ENCODE data around the gene TMEM40.
"Not testable (repeated sequence)": the region's sequence is repeated elsewhere in the genome, so short reads cannot be mapped to it uniquely, and the experiment has no call there.

TMEM40 gene

GRCh38 chr3:12750223-12750622, 8.8 kb downstream of the TMEM40 start:
- DNase-seq: peak in 1 of 3 experiments; percentile 2

DNA sequence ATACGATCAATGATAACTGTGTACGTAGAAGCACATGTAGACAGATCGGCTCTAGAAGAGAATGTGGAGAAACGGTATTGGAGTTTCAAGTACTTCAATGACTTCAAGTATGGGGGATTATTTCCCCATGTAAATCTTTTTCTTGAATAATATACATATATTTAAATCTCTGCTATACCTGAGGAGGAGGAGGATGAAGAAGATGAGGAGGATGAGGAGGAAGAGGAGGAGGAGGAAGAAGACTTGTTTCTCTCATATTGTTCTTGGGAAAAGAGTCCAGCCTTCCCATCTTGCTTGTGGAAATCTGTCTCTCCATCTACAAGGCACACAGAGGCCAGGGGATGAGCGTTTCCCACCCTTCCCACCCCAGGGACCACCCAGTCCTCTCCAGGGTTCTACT, 10.6 kb downstream of the TMEM40 start:
- no peak for DNase-seq

DNA sequence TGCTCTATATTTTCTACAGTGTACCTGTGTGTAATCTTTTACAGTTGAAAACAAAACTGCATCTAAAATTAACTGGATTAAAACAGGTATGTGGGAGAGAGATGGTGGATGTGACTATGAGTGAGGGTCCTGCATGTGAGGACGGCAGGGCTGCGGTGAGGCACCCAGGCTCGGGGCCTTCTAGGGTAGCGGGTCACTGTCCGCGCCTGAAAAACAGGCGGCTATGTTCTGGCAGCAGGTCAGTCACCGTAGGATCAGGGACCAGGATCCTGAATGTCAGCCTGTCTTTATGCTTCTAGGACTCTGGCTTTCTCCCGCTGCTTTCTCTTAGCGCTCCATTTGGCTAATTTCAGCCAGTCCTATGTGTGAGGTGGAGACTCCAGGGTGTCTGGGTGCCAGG, 12.6 kb downstream of the TMEM40 start:
- DNase-seq: no peak

DNA sequence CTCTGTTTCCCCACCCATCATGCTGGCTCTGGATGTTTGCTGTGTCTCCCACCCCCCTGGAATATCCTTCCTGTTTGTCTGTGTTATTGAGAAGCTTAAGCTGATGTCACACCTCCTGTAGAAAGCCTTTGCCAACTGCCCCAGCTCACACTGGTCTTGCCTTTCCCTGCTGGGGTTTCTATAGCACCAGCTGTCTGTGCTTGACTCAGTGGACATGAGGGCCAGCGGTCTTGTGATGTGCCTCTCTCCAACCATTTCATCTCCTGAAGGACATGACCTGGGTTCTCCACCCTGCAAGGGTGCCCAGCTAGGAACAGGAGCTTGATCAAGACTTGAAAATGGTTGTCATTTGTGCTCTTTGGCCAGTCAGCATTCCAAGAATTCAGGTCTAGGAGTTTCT, 14.7 kb downstream of the TMEM40 start:
- no peak for DNase-seq

DNA sequence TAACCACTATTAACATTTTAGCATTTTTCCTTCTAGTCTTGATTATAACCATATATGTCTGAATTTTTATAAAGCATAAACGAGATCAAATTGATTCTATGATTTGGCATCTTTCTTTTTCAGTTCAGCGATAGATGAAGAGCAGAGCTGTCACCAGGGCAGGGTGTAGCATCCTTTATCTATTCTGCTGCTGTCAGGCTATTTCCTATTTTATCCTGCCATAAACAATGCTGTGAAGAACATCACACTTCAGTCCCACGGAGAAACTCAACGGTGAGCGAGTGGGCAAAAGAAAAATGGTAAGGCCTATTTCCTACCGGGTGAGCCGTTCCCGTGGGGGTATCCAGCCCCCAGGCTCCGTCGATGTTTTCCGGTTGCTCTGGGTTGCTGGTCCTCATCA, 15.5 kb downstream of the TMEM40 start:
- no peak for DNase-seq

GRCh38 chr3:12742330-12743107, 16.5 kb downstream of the TMEM40 start:
- no peak for DNase-seq

DNA sequence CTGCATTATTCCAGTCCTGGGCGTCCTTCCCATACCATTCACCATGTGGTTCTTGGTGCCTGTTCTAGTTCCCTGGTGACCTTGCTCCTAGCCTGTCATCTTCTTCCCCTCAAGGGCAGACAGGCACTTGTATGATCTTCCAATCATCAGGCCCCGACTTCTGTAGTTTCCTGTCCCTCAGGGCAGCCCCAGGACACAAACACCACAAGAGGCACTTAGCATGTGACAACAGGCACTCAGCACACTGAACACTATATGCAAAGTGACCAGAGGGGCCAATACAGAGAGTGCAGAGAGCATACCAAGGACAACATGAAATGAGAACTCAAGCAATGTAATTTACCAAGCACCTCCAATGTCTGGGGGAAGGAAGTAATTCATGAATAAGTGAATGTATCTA, 17.9 kb downstream of the TMEM40 start:
- DNase-seq: peak in 1 of 3 experiments; percentile 30

- no peak for DNase-seq
These were observed 21.2 kb downstream of the TMEM40 start for GRCh38 chr3:12737833-12738232.

GRCh38 chr3:12737319-12737718, 21.7 kb downstream of the TMEM40 start:
- DNase-seq: no peak

GRCh38 chr3:12734960-12735359, 24.1 kb downstream of the TMEM40 start:
- DNase-seq: no peak

GRCh38 chr3:12733566-12733965, 25.5 kb downstream of the TMEM40 start:
- no peak for DNase-seq

- no peak for DNase-seq
These were observed 28.4 kb downstream of the TMEM40 start for GRCh38 chr3:12730506-12731242.

DNA sequence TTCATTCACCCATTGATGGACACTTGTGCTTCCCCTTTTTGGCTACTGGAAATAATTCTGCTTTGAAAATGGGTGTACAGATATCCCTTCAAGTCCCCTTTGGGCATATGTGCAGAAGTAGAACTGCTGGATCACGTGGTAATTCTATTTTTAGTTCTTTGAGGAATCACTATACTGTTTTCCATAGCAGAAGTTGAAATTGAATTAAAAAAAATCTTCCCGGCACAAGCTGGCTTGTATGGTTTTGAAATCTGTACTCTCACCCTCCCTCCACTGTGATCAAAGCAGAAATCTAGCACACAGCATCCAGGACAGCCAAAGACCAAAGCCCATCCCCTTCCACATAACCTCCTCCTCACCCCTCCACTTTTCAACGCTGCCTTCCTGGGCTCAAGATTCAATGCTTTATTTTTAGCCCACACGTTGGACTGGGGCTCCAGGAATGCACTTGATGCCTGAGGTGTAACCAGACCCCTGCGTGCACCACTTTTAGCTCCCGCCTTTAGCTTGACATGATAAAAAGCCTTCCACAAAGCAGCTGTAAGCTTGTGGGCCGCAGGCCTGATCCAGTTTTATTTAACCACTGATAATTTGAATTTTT, 29.9 kb downstream of the TMEM40 start:
- DNase-seq: peak in 1 of 3 experiments; percentile 67

DNA sequence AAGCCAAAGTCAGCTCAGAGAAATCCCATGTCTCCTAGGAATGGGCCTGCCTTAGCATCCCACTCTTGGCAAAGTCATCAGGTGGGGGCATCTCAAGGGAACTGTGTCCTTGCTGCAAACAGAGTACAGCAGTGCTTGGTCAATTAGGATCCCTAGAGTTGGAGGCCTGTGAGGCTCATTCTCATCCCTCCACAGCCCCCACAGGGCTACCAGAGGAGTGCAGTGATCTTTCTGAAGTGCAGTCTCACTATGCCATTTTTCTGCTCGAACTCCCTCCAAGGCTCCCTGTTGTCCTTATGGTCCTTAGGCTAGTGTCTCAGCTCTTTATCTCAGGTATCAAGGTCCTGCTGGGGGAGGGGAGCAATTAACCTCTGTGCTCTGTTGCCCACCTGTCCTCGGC, 31.1 kb downstream of the TMEM40 start:
- DNase-seq: no peak

DNA sequence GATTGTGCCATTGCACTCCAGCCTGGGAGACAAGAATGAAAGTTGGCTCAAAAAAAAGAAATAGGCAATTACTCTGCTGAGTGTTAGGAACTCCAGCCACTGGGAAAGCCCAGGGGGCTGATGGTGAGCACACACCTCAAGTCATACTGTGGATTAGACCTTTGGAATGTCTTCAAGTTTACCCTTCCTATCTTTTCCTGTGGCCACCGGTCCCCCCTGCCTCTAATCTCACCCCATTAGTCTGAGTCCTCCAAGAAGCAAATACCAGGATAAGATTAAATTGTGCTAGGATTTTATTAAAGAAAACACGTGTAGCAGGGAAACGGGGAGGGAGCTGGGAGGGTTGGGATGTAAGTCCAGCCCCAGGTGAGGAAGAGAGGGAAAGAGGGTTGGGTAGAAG, 31.6 kb downstream of the TMEM40 start:
- no peak for DNase-seq

DNA sequence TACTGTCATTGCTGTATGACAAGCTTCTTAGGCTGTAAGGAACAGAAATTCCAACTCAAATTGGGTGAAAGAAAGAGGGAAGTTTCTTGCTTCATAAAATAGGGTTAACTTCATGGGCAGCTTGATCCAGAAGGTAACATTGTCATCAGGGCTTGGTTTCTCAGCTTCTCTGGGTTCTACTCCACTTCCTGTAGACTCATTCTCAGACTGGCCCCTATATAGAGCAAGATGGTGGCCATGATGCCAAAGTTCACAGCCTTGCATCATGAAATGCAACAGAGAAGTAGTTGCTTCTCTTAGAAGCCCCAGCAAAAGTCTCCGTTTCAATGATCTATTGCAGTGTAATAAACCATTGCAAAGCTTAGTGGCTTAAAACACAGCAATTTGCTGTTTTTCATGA, 33.6 kb downstream of the TMEM40 start:
- no peak for DNase-seq

DNA sequence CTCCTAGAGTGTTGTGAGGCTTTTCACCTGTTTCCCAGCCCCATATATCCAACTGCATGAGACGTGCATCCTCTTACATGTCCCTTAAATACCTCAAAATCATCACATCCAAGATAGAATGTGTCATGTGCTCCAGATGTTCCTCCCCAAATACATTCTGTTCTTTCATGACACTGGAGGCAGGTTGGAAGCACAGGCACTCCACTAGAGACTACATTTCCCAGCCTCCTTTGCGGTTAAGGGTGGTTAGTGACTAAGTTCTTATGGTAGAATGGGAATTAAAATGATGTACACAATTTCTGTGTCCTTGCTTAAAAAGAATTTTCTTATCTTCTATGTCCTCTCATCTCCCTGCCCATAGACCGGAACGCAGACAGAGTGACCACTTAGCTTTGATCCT, 34.3 kb downstream of the TMEM40 start:
- DNase-seq: no peak

GRCh38 chr3:12723362-12723761, 35.7 kb downstream of the TMEM40 start:
- DNase-seq: not testable (repeated sequence)

DNA sequence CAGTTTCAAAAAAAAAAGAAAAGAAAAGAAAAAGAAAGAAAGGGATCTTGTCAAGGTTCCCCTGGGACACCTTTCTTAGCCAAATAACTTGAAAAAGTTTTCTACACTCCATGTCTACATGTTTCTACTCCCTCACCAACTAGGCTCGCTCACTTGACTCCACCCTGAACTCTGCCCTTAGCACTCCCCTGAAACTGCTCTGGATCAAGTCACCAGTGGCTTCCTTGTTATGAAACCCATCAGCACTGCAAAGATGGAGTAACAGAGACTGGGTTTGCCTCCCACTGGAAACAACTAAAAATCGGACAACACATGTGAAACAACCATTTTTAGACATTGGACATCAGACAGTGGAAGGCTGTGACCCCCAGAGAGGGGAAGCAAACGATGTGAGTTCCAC, 36.8 kb downstream of the TMEM40 start:
- no peak for DNase-seq

DNA sequence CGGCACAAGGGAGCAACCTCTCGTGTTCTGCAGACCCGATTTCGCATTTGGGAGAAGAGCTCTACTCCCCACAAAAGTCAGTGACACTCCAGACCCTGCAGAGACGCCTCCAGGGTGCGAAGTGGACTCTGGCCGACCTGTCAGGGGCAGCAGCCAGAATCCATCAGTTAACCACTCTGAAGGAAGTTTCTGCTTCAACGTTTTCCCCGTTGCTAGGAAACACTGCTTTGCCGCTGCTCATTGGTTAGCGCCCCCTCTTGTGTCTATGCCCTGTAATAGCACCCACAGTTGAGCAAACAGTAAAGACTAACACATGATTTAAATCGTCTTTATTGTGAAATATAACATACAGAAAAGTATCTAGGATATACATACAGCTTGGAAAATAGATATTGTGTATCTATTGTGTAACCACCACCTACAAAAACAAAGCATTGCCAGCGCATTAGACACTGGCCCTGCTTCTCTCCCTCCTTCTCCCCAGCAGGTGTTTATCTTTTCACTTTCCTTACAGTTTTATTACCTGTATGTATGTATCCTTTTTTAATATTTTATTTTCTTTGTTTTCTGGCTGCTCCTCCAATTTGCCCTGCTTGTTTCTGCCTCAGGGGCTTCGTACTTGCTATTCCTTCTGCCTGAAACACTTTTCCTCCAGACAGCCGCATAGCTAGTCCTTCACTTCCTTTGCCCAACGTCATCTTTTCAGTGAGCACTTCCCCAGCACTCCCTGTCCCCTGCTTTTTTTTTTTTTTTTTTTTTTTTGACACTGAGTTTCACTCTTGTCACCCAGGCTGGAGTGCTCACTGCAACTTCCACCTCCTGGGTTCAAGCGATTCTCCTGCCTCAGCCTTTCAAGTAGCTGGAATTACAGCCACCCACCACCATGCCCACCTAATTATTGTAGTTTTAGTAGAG, 38.8 kb downstream of the TMEM40 start:
- DNase-seq: peak; percentile 60 to 83 (median 66)

- no peak for DNase-seq
These were observed 39.5 kb downstream of the TMEM40 start for GRCh38 chr3:12719541-12719940.

GRCh38 chr3:12716605-12717151, 42.4 kb downstream of the TMEM40 start:
- DNase-seq: no peak

DNA sequence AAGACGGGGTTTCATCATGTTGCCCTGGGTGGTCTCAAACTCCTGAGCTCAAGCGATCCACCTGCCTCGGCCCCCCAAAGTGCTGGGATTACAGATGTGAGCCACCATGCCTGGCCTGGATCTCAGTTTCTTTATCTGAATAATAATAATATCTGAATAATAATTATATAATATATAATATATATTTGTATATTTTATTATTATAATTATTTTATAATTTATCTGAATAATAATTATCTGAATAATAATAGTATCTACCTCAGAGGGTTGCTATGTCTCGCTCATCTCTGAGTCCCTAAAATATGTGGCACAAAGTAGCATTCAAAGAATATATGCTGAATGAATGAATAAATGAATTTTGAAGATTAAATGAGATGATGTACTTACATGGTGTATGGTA, 44.8 kb downstream of the TMEM40 start:
- no peak for DNase-seq

All from NCI-H1417 (cell line).